Urinary bladder (tissue), 4 donors: Measurements from ENCODE around the gene LARGE2. TPM values are rescaled to one million over a fixed set of nuclear protein-coding genes. Genes with fewer than 3 reads are reported as not detected.
"Not testable (repeated sequence)": the region's sequence is repeated elsewhere in the genome, so short reads cannot be mapped to it uniquely, and the experiment has no call there.

Experiments used
- DNase-seq: peaks from one replicate; pipeline ENCODE4 v3.0.0-alpha.2; 2015; ENCODE audit errors: extremely low spot score
- H3K27ac ChIP-seq: one replicate; pipeline ENCODE4 v1.5.1; 2013; ENCODE audit warnings: low read depth, mild to moderate bottlenecking, moderate library complexity
- H3K36me3 ChIP-seq: one replicate; pipeline ENCODE4 v1.6.1; 2013; ENCODE audit warnings: mild to moderate bottlenecking, moderate library complexity; ENCODE audit not compliant: insufficient read depth
- H3K4me1 ChIP-seq: one replicate; pipeline ENCODE4 v1.6.1; 2013; ENCODE audit warnings: mild to moderate bottlenecking, moderate library complexity; ENCODE audit not compliant: insufficient read depth
- H3K4me3 ChIP-seq: one replicate; pipeline ENCODE4 v1.5.1; 2013; ENCODE audit warnings: low read depth, low read length
- WGBS: extraction: QIAGEN DNeasy Blood & Tissue Kit; methylation state at CpG from one replicate; pipeline ENCODE4 v1.1.7; 2013; 5-methylcytosine and 5-hydroxymethylcytosine counted together
- polyA plus RNA-seq: library from polyadenylated mRNA; stranded (reverse); fragments of 200-250 nt; gene quantifications from one replicate; pipeline ENCODE4 v1.2.3, GENCODE V29; 2013
- total RNA-seq: library from RNA; depleted of rRNA; stranded (reverse); fragments of >200 nt; gene quantifications from one replicate; pipeline ENCODE4 v1.2.3, GENCODE V29; 2014
- donor health status: healthy with polysubstance abuse.
- donor health status: healthy.

LARGE2 gene
- total and polyA plus RNA-seq, 2 donors = 1.3 to 4.0 TPM

DNA sequence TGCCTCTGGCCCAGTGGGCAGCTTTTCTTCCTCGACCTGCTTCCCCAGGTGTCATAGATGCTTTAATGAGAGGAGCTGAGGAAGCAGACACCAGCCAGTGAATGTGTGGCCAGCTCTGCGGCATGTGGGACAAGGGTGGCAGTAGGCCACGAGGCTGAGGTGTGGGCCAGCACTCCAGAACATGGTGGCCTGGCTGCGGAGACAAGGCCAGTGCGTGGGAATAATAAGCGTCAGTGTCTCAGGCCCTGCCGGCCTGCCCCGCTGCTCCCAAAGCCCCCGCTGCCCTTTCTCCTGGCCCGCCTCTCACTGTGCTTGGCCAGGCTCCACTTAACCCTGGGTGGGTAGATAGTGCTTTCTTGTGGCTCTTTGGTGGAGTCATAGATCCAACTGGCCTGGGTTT, 34.9 kb upstream of the LARGE2 start:
- Histone ChIP-seq H3K4me3 (no peak overlapping the region), H3K4me1 (no peaks in the 10 kb centered on the region), H3K27ac (no peak overlapping the region), H3K36me3 (no peaks in the 10 kb centered on the region)
- DNase-seq = no peak
- 86% methylated on average over 10 of the region's 10 CpGs for WGBS

GRCh38 chr11:45889555-45889954, 32.9 kb upstream of the LARGE2 start:
- WGBS = 83% methylated on average over 8 of the region's 8 CpGs
- no peak overlapping the region for H3K4me3 ChIP-seq
- no peaks in the 10 kb centered on the region for H3K4me1 ChIP-seq
- no peak overlapping the region for H3K27ac ChIP-seq
- H3K36me3 ChIP-seq = no peaks in the 10 kb centered on the region
- DNase-seq = no peak

DNA sequence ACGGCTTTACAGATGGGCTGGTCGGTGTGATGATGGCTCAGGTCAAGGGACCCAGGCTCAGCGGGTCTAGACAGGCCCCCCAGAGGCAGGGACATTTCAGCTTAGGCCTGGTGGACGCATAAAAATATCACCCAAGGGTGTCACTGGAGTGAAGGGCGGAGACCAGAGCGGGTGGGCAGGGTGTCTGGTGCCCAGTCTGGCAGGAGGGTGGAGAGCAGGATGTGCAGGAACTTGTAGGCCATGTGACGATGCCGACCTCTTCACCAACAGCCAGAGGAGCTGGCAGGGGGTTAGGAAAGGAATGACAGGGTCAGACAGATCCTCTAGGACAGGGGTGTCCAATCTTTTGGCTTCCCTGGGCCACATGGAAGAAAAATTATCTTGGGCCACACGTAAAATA, 32.5 kb upstream of the LARGE2 start:
- Histone ChIP-seq H3K27ac (no peak overlapping the region), H3K4me3 (no peak overlapping the region), H3K36me3 (no peaks in the 10 kb centered on the region), H3K4me1 (no peaks in the 10 kb centered on the region)
- no peak for DNase-seq
- 86% methylated on average over 9 of the region's 9 CpGs for WGBS

DNA sequence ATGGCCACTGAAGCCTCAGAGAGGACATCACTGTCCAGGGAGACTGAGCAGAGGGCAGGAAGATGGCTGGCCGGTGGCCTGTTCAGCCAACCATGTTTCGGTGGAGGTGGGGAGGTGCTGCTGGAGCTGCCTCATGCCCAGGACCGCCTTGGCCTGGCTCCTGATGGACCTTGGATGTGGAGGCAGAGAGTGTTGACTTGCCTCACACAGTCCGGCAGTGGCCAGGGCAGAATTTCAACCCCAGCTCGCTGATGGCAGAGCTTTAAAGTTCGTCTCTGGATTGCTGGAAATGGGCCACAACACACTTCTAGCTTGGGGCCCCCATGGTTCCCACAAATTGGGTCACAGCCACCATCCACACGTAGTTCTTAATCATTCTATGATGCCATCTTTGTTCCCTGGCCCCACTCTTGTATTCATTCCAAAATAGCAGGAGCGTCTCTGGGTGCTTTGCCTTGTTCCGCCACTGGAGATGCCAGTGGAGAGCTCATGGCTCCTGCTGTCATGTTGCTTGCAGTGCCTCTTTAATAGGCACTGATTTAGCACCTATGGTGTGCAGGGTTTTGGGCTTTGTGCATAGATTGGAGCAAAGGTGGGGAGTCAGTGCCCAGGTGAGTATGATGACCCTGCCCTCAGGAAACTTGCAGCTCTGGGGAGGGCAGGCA, 31.4 kb upstream of the LARGE2 start:
- DNase-seq = no peak
- 78% methylated on average over 9 of the region's 9 CpGs for WGBS
- H3K36me3 ChIP-seq = no peaks in the 10 kb centered on the region
- no peaks in the 10 kb centered on the region for H3K4me1 ChIP-seq
- no peak overlapping the region for H3K27ac ChIP-seq
- H3K4me3 ChIP-seq = no peak overlapping the region

GRCh38 chr11:45892856-45893255, 29.6 kb upstream of the LARGE2 start:
- Histone ChIP-seq H3K36me3 (no peaks in the 10 kb centered on the region), H3K4me1 (no peaks in the 10 kb centered on the region), H3K4me3 (no peak overlapping the region), H3K27ac (no peak overlapping the region)
- 78% methylated on average over 5 of the region's 5 CpGs for WGBS
- no peak for DNase-seq

- Histone ChIP-seq H3K36me3 (no peaks in the 10 kb centered on the region), H3K4me1 (peaks cover 2% of the 10 kb centered on the region), H3K4me3 (no peak overlapping the region), H3K27ac (no peak overlapping the region)
- WGBS = 85% methylated on average over 6 of the region's 6 CpGs
- DNase-seq = no peak
Measured at GRCh38 chr11:45894555-45895247, 27.8 kb upstream of the LARGE2 start.

- 90% methylated on average over 8 of the region's 8 CpGs for WGBS
- H3K4me3 ChIP-seq = no peak overlapping the region
- peaks cover 2% of the 10 kb centered on the region for H3K4me1 ChIP-seq
Measured at GRCh38 chr11:45895553-45896259, 26.8 kb upstream of the LARGE2 start.

GRCh38 chr11:45896422-45896984, 26.0 kb upstream of the LARGE2 start:
- 15% methylated on average over 19 of the region's 19 CpGs for WGBS
- no peak overlapping the region for H3K27ac ChIP-seq
- peaks cover 2% of the 10 kb centered on the region for H3K4me1 ChIP-seq
- no peaks in the 10 kb centered on the region for H3K36me3 ChIP-seq
- no peak overlapping the region for H3K4me3 ChIP-seq
- no peak for DNase-seq

More at GRCh38 chr11:45895553-45896259, 26.8 kb upstream of the LARGE2 start:
- DNase-seq = no peak
- H3K36me3 ChIP-seq = no peaks in the 10 kb centered on the region
- H3K27ac ChIP-seq = no peak overlapping the region

DNA sequence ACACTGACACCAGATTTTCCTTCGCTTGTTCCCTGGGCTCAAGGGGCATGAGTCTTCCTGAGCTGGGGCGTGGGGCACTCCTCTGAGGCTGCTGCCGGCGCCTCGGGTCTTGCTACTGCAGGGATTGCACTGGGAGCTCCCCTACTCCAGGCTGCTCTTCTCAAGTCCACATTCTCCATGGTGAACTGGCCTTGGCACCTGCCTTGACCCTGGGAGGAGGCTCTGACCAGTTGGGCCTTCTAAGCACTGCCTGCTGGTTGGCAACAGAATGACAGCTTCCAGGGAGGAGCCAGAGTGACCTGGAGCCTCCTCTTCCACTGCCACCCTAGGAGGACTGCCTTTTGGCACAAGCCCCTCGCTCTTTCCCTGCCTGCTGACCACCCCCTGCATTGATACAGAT, 24.9 kb upstream of the LARGE2 start:
- no peak overlapping the region for H3K27ac ChIP-seq
- 91% methylated on average over 6 of the region's 6 CpGs for WGBS
- H3K4me3 ChIP-seq = no peak overlapping the region
- H3K36me3 ChIP-seq = no peaks in the 10 kb centered on the region
- no peak for DNase-seq
- peaks cover 2% of the 10 kb centered on the region for H3K4me1 ChIP-seq

- Histone ChIP-seq H3K36me3 (no peaks in the 10 kb centered on the region), H3K27ac (no peak overlapping the region), H3K4me3 (no peak overlapping the region), H3K4me1 (peaks cover 2% of the 10 kb centered on the region)
- no peak for DNase-seq
- 8% methylated on average over 3 of the region's 3 CpGs for WGBS
Measured at GRCh38 chr11:45899086-45899447, 23.4 kb upstream of the LARGE2 start.

GRCh38 chr11:45899448-45900174, 22.8 kb upstream of the LARGE2 start:
- peak; percentile 76 for DNase-seq
- WGBS = 1% methylated on average over 62 of the region's 62 CpGs
- Histone ChIP-seq H3K27ac (no peak overlapping the region), H3K4me1 (peaks cover 2% of the 10 kb centered on the region), H3K4me3 (peak overlapping the region; percentile 57), H3K36me3 (no peaks in the 10 kb centered on the region)

DNA sequence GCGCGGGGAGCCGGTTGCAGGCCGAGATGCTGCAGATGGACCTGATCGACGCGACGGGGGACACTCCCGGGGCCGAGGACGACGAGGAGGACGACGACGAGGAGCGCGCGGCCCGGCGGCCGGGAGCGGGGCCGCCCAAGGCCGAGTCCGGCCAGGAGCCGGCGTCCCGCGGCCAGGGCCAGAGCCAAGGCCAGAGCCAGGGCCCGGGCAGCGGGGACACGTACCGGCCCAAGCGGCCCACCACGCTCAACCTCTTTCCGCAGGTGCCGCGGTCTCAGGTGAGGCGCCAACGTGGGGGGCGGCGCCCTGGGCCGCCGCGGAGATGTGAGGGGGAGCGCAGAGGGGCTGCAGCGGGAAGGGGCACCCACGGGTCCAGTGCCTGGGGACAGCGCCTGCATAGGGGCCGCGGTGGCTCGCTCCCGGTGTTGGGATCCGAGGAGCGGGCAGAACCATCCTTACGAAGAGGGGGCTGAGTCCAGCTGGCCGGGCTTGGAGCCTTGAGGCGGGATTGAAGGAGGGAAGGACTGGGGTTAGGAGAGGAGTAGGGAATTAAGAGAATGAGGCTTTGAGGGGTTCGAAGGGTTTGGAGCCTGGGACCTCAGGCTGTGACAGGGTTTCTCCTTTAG, 22.2 kb upstream of the LARGE2 start:
- H3K27ac ChIP-seq, H3K4me1 ChIP-seq, H3K36me3 ChIP-seq, DNase-seq: not testable (repeated sequence)
- H3K4me3 ChIP-seq = peak overlapping the region; percentile 57
- WGBS = 2% methylated on average over 38 of the region's 59 CpGs
